GM19467 (cell line): ENCODE data around the gene FHIT.

Experiments
- ATAC-seq: cut with Tn5 transposase; IDR thresholded peaks from one replicate; pipeline ENCODE4 v1.9.1; 2021; ENCODE audit warnings: mild to moderate bottlenecking, moderate library complexity; ENCODE audit not compliant: unreplicated experiment

The FHIT gene

DNA sequence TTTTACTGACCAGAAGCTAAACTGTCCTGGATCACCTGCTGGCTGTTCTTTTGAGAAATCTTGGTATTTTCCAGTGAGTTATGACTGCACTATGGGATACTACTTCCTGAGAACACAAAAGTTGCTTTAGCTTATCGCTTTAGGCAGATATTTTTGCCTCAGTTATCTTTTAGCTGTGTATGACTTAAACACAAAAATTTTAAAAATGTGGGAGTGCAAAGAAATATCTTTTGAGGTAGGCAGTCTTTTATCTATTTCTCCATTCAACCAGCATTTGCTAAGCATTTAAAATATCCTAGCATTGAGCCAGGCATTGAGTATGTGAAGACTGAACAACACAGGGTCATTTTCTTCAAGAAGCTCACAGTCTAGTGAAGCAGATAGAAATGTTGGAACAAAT, 981.9 kb downstream of the FHIT start:
- ATAC-seq: no peak

DNA sequence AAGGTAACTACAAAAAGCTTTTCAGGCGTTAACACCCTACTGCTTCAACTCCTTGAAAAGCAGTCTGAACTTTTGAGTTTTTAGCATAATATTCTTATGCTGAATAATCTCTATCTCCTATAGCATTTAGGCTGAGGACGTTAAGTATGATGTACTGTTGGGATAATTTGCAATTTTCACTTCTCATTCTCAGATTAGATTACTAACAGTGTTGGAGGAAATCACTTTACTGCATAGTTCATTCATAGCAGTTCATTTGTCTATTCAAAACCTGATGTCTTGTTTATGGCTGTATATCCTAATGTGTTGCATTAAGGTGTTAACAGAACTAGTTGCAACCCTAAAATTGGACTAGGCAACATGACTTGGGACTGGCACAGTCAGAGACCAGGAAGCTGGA, 983.1 kb downstream of the FHIT start:
- peak; percentile 55 for ATAC-seq

DNA sequence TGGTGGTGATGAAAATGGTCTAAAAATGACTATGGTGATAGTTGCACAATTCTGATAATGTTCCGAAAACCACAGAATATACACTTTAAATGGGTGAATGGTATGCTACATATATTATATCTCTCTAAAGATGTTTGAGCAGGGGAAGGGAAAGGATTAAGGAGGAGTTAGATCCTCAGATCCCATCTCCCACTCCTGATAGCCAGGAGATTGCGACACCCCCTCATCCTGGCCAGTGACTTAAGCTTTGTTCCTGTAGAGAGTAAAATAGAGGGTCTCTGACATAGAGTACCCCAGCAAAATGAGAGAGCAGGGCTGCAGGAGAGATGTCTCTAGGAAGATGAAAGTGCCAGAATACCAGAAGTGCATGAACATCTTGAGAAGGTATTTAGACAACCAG, 984.8 kb downstream of the FHIT start:
- ATAC-seq: no peak

DNA sequence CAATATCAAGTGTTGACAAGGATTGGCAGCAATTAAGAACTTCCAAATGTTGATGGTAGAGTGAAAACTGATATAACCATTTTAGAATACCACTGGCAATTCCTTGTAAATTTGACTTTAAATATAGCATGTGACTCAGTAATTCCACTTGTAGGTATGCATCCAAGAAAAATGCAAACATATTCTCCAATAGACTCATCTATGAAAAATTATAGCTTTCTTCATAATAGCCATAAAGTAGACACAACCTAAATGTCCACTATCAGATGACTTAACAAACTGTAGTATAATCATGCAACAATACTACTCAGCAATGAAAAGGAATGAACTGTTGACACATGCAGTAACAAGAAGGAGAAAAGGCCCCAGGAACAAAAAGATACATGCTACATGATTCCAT, 988.1 kb downstream of the FHIT start:
- ATAC-seq: no peak

DNA sequence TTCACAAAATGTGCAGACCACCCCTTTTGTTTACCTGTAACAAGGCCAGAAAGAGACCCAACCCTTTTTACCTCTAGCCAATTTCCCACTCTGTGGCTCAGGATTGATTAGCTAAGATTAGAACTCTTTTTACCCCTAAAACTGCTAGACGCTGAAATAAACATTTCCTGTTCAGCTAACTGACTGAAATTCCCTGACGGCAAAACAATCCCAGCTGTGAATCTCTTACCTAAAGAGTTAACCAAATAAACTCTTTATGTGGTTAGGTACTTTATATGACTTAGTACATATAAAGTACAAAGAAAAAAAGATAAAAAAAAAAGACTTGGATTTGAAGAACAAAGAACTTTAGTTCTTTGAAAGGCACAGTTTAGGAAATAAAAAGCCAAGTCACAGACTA, 988.7 kb downstream of the FHIT start:
- no peak for ATAC-seq

DNA sequence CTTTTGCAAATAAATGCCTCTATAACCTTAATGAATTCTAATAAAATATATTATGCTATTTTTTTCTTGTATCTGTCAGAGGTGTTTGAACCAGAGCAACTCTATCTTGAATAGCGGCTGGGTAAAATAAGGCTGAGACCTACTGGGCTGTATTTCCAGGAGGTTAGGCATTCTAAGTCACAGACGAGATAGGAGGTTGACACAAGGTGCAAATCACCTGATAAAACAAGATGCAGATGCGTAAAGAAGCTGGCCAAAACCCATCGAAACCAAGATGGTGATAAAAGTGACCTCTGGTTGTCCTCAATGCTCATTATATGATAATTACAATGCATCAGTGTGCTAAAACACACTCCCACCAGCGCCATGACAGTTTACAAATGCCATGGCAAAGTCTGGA, 990.7 kb downstream of the FHIT start:
- ATAC-seq: no peak

DNA sequence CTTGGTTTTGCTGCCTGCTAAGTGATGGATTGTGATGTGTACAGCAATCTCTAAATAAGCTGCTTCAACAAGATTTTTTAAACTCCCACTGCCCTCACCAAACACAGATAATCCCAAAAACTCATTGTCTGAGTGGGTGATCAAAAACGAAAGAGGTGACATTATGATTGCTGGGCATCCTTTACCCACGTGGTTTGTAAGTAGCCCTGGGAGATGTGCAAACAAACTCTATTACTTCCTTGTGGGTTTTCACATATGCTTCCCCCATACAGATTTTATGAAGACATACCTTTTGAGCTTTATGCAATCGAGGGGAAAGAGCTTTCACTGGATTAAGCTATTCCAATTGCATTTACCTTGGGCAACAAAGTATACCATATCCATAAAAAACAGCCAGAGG, 1000.4 kb downstream of the FHIT start:
- ATAC-seq: no peak

DNA sequence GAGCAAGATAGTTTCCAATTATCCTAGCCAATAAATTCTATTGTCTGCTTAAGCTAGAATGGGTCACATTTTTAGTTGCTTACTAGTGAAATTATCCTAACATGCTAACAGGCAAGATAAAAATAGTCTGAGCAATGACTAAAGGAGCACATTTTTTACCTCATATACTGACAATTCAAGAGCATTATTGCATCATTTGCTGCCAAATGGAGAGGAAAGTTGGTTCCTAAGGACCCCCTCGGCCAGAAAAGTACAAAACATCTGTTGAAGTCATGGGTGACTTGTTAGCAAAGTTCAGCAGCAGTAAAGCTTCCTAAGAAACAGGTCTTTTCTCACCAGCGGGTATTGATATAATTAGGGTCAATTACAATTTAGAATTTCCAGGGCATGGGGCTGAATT, 1001.0 kb downstream of the FHIT start:
- ATAC-seq: no peak

DNA sequence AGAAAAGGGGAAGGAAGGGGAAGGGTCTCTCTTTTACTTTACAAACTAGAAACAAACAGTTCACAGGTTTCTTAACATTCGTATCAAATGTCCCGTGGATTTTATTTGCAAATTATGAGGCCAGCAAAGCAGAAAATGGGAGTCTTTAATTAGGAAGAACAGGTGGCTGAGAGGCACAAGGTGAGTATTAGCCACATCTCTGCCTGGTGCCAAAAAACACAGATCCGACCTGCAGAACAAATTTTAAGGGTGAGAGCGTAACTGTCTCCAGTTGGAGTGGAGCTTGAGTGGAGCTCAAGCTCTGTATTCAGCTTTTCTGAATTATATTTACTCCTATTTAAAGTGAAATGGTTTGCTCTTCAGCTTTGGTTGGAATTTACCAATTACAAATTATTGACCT, 1004.9 kb downstream of the FHIT start:
- ATAC-seq: no peak

DNA sequence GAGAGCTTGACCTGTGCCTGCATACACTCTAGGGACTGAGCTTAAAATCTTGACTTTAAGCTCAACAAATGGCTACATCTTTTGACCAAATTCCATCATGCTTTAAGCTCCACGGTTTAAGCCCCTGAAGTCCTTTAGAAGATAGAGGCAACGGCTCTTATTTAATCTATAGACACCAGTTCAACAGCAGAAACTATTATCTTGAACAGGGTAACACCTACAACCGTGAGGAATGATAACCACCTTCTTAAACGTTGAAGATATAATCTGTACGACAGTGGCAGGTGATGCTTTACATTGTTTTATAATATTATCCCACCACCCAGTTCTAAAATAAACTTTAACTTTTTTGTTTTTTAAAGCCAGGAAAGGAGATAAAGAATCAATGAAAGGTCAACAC, 1007.8 kb downstream of the FHIT start:
- no peak for ATAC-seq

DNA sequence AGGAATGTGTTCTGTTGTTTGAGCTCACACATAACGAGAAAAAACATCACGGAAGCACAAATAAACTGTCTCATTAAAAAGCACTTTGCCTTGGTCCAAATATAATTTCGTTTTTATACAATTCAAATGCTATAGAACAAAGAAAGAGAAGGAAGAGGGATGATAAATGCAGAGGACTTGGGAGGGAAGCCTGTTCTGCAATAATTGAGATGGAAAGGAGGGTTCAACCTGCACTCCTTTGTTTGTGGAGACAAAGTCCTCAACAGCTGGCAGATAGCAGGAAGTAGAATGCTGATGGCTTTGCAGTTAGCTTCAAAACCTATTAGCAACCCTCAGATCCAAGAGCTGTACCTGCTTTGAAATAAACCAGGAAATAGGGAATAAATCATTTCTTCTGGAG, 1010.8 kb downstream of the FHIT start:
- no peak for ATAC-seq

DNA sequence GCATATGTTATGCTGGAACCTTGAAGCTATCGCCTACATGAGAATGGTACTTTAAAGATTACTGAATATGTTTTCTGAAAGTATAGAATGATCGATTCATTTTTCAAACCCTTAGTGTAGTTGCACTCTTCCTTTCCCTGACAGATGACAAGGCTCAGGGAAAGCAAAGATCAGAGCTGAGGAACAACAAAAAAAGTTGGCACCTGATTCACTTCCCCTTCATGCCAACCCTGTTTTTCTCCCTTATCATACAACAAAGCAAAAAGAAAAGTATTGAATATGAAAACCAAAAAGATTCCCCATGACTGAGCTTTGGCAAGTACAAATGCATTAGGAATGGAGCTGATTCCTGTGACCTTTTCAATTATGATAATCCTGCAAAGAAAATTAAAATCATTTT, 1012.7 kb downstream of the FHIT start:
- ATAC-seq: no peak

DNA sequence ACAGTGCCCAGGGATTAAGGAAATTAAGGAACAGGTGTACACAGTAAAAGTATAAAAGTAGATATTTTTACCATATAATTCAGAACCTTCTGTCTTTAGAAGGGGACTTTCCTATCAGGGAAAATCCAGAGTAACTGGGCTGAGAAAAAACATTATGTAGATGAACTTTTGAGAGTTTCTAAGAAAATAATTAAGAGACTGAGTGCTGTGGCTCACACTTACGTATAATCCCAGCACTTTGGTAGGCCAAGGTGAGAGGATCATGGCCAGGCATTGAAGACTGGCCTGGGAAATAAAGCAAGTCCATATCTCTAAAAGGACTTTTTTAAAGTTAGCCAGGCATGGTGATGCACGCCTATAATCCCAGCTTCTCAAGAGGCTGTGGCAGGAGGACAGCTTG, 1021.8 kb downstream of the FHIT start:
- no peak for ATAC-seq

DNA sequence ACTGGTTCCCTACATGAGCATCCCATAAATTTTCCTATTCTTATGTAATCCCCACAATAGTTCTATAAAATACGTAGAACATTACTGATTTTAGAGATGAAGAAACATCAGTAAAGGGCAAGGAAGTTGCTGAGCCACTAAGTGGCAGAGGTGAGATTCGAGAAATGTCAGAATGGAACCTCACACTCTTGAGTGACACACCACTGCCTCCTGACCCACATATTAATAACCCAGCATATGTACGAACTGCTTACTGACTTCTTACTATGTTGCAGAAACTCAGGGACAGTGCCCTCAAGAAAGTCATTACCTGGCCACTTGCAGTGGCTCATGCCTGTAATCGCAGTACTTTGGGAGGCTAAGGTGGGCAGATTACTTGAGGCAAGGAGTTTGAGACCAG, 1022.4 kb downstream of the FHIT start:
- no peak for ATAC-seq

DNA sequence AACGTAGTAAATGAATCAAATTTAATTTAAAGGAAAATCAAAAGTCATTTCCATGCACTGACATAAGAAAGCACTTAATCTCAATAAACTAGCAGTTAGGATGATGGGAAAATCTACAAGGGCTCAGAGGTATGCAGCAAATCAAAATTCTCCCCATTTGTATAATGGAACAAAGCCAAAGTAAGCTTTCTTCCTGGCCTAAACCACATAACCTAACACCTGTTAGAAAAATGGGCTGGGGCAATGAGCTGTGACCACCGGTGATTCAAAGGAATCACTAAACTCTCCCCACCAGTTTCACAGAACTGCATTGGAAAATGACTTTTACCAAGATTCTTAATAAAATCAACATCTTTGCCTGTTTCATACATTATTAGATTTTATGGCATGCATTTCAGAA, 1024.3 kb downstream of the FHIT start:
- ATAC-seq: no peak

DNA sequence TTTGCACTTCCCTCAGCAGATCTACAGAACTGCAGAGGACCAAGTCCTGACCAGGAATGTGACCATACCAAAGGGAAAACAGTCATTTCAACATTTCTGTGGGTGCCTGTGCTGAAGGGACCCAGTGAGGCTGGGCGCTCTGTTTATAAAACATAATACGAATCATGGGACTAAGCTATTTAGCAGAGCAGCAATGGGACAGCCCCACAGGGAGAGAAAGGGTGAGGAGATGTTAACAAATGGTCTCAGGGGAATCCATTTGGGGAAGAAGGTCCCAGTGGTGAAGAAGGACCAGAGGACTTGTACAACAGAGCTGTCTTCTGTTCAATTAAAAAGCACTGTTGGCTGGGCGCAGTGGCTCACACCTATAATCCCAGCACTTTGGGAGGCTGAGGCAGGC, 1025.4 kb downstream of the FHIT start:
- no peak for ATAC-seq

DNA sequence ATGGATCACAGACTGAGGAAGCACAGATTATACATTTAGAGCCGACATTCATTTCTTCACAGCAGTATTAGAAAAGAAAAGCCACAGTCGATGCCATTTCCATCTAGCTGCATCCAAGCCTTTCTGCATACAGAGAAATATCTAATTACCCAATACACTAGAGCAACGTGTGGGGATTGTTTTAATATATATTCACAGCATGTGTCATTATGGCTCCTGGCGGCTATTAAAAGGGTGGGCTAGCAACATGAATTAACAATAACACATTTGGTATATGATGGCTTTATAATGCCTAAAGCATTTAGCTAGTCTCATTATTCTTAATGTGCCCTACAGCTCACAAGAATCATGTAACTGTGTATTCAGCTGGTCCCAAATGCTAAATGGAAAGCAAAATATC, 1030.5 kb downstream of the FHIT start:
- no peak for ATAC-seq

DNA sequence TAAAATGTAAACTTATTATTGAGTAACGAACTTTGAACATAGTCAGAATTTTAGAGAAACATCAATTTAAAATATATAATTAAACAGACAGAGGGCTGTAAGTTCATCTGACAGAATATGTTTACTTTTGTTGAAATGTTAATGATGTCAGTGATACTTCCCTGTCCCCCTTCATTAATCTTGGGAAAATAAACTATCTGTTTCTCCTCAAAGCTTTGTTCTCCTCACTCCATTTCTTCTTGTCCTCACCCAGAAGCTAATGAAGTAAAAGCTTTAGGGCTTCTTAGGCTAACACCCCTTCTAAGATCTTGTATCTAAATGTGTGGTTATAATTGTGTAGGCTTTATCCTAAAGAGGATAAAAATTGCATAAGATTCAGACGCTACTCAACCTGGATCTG, 1031.8 kb downstream of the FHIT start:
- no peak for ATAC-seq

DNA sequence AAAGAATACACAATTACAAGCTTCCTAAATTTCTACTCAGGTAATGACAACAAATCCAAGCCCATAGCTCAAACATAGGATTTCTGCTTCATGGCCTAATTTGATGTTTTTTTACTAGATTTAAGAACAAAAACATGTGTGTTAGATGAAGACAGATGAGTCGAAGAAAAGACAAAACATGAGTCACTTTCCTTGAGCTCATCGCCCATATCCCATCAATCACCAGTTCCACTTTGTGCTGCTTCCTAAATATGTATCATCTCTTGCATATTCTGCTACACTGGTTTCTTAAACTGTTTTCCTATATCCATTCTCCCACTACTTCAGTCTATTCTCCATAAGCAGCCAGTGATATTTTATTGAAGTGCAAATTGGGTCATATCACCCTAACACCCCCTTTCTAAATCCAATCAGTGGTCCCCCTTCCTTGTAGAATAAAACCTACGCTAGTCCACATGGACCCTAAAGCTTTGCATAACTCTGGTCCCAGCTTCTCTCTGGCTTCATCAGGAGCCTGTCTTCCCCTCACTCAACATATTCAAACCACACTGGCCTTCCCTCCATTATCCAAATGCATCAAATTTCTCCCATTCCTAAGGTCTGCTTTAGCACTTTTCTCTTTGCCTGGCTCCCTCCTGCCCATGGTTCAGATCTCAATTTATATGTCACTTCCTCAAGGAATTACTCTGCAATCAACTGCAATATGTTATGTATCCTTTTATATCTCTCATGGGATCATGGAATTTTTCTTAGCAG, 1033.9 kb downstream of the FHIT start:
- no peak for ATAC-seq

DNA sequence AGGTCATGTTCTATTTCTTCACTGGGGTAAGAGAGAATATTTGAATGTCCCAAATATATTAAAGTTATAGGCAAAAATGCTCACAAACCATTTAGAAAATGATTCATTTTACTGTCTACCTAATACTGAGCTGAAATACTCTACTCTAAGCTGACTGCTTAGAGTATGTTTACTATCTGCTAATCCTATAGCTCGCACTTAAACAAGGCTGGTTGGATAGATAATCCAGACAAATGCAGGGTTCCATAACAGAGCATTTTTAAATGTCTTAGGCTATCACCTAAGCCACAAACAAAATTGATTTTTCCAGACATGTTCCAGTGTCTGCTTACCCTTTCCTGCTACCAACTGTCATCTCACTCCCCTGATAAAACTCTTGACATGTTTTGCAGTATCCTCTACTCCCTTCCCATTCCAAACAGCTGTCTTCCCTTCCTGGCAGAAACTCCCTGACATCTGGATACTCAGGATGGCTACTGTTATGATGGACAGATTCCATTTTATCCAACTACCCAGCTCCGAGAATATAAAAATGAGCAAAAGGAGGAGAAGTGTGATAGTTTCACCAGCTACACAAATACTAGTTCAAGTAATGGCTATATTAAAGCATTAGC, 1034.7 kb downstream of the FHIT start:
- ATAC-seq: no peak

DNA sequence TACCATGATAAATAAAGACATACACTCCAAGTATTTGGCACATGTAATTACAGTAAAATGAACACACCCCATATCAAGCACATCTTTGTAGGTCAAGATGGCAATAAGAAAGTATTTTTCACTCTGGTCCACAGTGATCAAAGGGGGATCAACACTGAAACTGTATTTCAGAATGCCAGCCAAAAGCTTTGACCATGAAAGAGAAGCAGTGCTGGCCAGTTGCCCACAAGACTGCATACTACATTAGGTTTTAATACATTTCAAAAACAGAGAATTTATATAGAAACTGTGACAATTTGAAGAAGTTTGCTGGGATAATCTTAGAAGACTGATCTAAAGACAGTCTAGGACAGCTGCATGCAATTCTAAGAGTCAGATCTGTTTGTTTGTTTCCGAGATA, 1035.3 kb downstream of the FHIT start:
- ATAC-seq: no peak

DNA sequence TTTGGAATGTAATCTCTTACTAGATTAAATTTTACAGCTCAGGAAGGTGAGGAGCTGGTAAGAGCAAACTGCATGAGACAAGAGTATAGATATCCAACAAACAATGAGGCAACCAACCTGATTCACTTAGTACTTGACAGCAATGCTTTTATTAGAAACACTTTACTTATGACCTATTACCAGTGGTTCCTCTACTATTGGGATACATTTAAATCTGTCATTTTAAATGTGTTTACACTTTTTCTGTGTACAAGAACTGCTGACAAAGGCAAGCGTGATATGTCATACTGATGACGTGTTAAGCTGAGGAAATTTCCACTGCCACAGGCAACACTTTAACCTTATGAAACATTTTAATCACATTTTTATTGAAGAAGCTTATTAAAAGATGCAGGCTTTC, 1043.3 kb downstream of the FHIT start:
- no peak for ATAC-seq

DNA sequence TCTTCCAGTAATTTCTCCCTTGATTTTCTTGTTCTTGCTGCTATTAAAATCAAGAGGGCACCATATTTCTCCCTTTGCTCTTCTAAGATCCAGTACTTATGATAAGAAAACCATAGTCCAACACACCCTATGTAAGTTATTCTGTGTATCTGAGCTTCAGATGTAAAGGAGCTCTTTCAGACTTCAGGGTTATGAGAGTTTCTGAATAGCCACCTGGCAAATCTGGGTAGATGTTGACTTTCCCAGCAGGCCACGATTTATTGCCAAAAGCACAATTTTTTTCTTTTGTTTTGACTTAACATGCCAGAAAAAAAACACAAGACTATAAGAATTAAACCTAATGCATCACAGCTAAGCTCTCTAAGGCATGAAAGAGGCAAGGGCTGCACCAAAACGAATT, 1045.0 kb downstream of the FHIT start:
- ATAC-seq: no peak
